ENCODE measurements around the gene MYO5B.

DNA sequence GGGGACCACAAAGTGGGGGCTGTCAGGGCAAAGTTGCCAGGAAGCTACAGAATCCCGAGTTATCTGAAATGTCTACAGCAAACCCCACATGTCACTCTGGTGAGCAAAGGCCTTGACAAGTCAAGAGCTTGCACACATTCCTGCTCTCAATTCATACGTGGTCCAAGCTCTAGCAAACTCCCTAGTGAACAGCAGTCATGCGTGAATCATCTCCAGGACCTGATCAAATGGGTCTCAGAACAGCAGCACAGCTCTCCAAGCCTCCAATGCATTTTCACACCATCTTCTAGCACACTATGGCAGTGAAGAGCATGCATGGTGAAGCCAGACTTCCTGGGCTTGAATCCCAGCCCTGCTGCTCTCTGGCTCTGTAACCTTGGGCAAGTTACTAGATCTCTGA, 68.5 kb downstream of the MYO5B start:
- TF ChIP-seq CTCF (IDR thresholded peaks at IDR 0.05) (no peak), POLR2A (IDR thresholded peaks at IDR 0.05) (no peak)

All from lower leg skin (tissue), 3 donors.